A549 (cell line): ENCODE results near the gene PWP1. TPM values are rescaled to one million over a fixed set of nuclear protein-coding genes. Genes with fewer than 3 reads are reported as not detected.

ENCODE experiments used
- ATAC-seq, 2 experiments: fragments of 200-7000 bp in 1 of 2; fragments of >200 bp in 1 of 2; cut with Nextera tagmentation in 1 of 2; cut with Tn5 transposase in 1 of 2; 3 replicates each; pipeline versions ENCODE4 v1.8.0 to v1.9.1; 2018 to 2020; ENCODE audit warnings: mild to moderate bottlenecking in 1 of 2, moderate library complexity in 1 of 2
- CTCF ChIA-PET: fragments of 300-600 bp; sonication (Branson Sonifier 250); formaldehyde crosslinking; extraction: SDS; loops from one replicate; lab custom pipeline; 2021; ENCODE audit warnings: antibody characterized with exemption, inconsistent platforms; lab: Yijun Ruan, JAX
- POLR2A ChIA-PET: fragments of 350-600 bp; formaldehyde crosslinking; extraction: SDS; loops from one replicate; lab custom pipeline; 2021; ENCODE audit warnings: antibody characterized with exemption, inconsistent platforms; lab: Yijun Ruan, JAX
- DNase-seq, 2 experiments: peaks; one replicate each; pipeline versions ENCODE4 v3.0.0 to v3.0.0-alpha.2; 2011 to 2016; ENCODE audit warnings: low read depth in 1 of 2, low spot score in 1 of 2
- FAIRE-seq: peaks from 2 replicates; lab custom pipeline; 2011; peaks lifted over from hg19 to GRCh38; lab: Jason Lieb, UNC
- H3K27ac ChIP-seq, 2 experiments: fragments of >200 bp; sonication (Bioruptor Twin); formaldehyde crosslinking; 3 replicates each; pipeline ENCODE4 v1.5.1; 2016 to 2017
- H3K4me1 ChIP-seq: fragments of >200 bp; sonication (Bioruptor Twin); formaldehyde crosslinking; 3 replicates; pipeline ENCODE4 v1.6.1; 2016
- H3K4me2 ChIP-seq: fragments of >200 bp; sonication (Bioruptor Twin); formaldehyde crosslinking; 3 replicates; pipeline ENCODE4 v1.6.1; 2016
- H3K4me3 ChIP-seq: fragments of >200 bp; sonication (Bioruptor Twin); formaldehyde crosslinking; 3 replicates; pipeline ENCODE4 v1.5.1; 2016
- H3K9me3 ChIP-seq: fragments of >200 bp; sonication (Bioruptor Twin); formaldehyde crosslinking; 3 replicates; pipeline ENCODE4 v1.6.1; 2016
- ATOH8 ChIP-seq: fragments of 250-450 bp; sonication (Bioruptor Pico); IDR thresholded peaks from 2 replicates; pipeline ENCODE4 v1.5.0; 2020; ENCODE audit warnings: low read depth, mild to moderate bottlenecking, moderate library complexity
- CBX2 ChIP-seq: fragments of 200-600 bp; sonication (generic); IDR thresholded peaks from 2 replicates; pipeline ENCODE4 v1.6.1; 2016; ENCODE audit warnings: low read depth, mild to moderate bottlenecking, borderline replicate concordance
- CBX8 ChIP-seq: fragments of 200-600 bp; sonication (generic); IDR thresholded peaks from 2 replicates; pipeline ENCODE4 v1.6.1; 2016
- CEBPB ChIP-seq, 2 experiments: fragments of >200 bp in 1 of 2; sonication (Bioruptor Twin) in 1 of 2; formaldehyde crosslinking in 1 of 2; IDR thresholded peaks; 2 replicates each; pipeline ENCODE4 v1.6.1; 2012 to 2016
- CHD4 ChIP-seq: fragments of 200-600 bp; sonication (generic); IDR thresholded peaks from 2 replicates; pipeline ENCODE4 v1.6.1; 2016; ENCODE audit warnings: antibody characterized with exemption, mild to moderate bottlenecking, borderline replicate concordance
- EHF ChIP-seq: fragments of 250-450 bp; sonication (Bioruptor Pico); IDR thresholded peaks from 2 replicates; pipeline ENCODE4 v1.5.0; 2020; ENCODE audit warnings: mild to moderate bottlenecking
- ESRRA ChIP-seq: fragments of 150-350 bp; IDR thresholded peaks from 2 replicates; pipeline ENCODE4 v1.6.1; 2014; ENCODE audit warnings: mild to moderate bottlenecking, low read length, borderline replicate concordance
- HDAC2 ChIP-seq: fragments of 200-600 bp; sonication (generic); IDR thresholded peaks from 2 replicates; pipeline ENCODE4 v1.6.1; 2016
- HES2 ChIP-seq: fragments of >200 bp; sonication (Bioruptor Twin); formaldehyde crosslinking; IDR thresholded peaks from 2 replicates; pipeline ENCODE4 v1.6.1; 2016
- HOXB13 ChIP-seq: fragments of 250-450 bp; sonication (Bioruptor Pico); IDR thresholded peaks from 2 replicates; pipeline ENCODE4 v1.5.0; 2020; ENCODE audit warnings: low read depth, mild to moderate bottlenecking, moderate library complexity
- JUNB ChIP-seq: fragments of >200 bp; sonication (Bioruptor Twin); formaldehyde crosslinking; IDR thresholded peaks from 2 replicates; pipeline ENCODE4 v1.6.1; 2016
- KDM5A ChIP-seq: fragments of 200-600 bp; sonication (generic); IDR thresholded peaks from 2 replicates; pipeline ENCODE4 v1.6.1; 2016; ENCODE audit warnings: antibody characterized with exemption, mild to moderate bottlenecking
- MAX ChIP-seq: IDR thresholded peaks from 2 replicates; pipeline ENCODE4 v1.6.1; 2012
- MYC ChIP-seq: IDR thresholded peaks from 2 replicates; pipeline ENCODE4 v1.6.1; 2012; ENCODE audit warnings: mild to moderate bottlenecking, inconsistent platforms, low read length, improper control_type of control experiment, borderline replicate concordance
- NR3C1 ChIP-seq: fragments of >200 bp; sonication (Bioruptor Twin); formaldehyde crosslinking; IDR thresholded peaks from 3 replicates; pipeline ENCODE4 v1.6.1; 2017
- PBX3 ChIP-seq: IDR thresholded peaks from 2 replicates; pipeline ENCODE4 v1.6.1; 2012
- POLR2A ChIP-seq: IDR thresholded peaks from 2 replicates; pipeline ENCODE4 v1.6.1; 2012; ENCODE audit warnings: mild to moderate bottlenecking, low read length
- REST ChIP-seq: fragments of 200-600 bp; sonication (generic); IDR thresholded peaks from 2 replicates; pipeline ENCODE4 v1.6.1; 2016; ENCODE audit warnings: antibody characterized with exemption, mild to moderate bottlenecking, moderate library complexity
- SMC3 ChIP-seq: fragments of >200 bp; sonication (Bioruptor Twin); formaldehyde crosslinking; IDR thresholded peaks from 3 replicates; pipeline ENCODE4 v1.6.1; 2018; ENCODE audit warnings: inconsistent platforms
- USF2 ChIP-seq: fragments of 450-650 bp; IDR thresholded peaks from 2 replicates; pipeline ENCODE4 v1.6.1; 2014; ENCODE audit warnings: antibody characterized with exemption
- ZC3H11A ChIP-seq: fragments of 450-650 bp; IDR thresholded peaks from 2 replicates; pipeline ENCODE4 v1.6.1; 2014; ENCODE audit warnings: antibody characterized with exemption, mild to moderate bottlenecking
- ZNF302 ChIP-seq: fragments of 250-450 bp; sonication (Bioruptor Pico); IDR thresholded peaks from 2 replicates; pipeline ENCODE4 v1.9.0; 2021; ENCODE audit warnings: inconsistent platforms, mild to moderate bottlenecking, moderate library complexity
- WGBS: methylation state at CpG from one replicate; pipeline ENCODE4 v1.1.6; 2017; ENCODE audit errors: missing lambda C conversion rate; 5-methylcytosine and 5-hydroxymethylcytosine counted together
- polyA plus RNA-seq, 4 experiments: library from polyadenylated mRNA; depleted of rRNA in 3 of 4; stranded (reverse); fragments of >200 nt; fragmentation: RNase III in 1 of 4; extraction: RNeasy Plus Mini Kit Qiagen cat#74134 plus additional on column Dnase treatment in 1 of 4; gene quantifications; 2 replicates in 3 of 4; 3 replicates in 1 of 4; pipeline ENCODE4 v1.2.3, GENCODE V29; 2011 to 2017

Gene PWP1
- polyA plus RNA-seq, 2 of the 4 experiments (the other 2 are of a cell fraction), result 132 to 191 TPM

GRCh38 chr12:107677671-107678070 lies 7.9 kb upstream of the PWP1 start:
- no peak for FAIRE-seq
- H3K4me3 ChIP-seq, result no peak overlapping the region
- H3K4me1 ChIP-seq, result peaks cover 7% of the 10 kb centered on the region; the same call in 2 of the 3 replicates
- no peak overlapping the region for H3K27ac ChIP-seq
- POLR2A ChIA-PET, result no interaction called here
- H3K9me3 ChIP-seq, result no peaks in the 10 kb centered on the region
- ATAC-seq, result no peak
- no peak overlapping the region for H3K4me2 ChIP-seq
- TF ChIP-seq CBX2 (no peak), REST (no peak), HES2 (no peak), CHD4 (no peak), HDAC2 (no peak), JUNB (no peak), USF2 (no peak), HOXB13 (no peak)
- no peak for DNase-seq
- CTCF ChIA-PET, result interaction anchor here (0.5 to 2.0 kb wide), 9 partner anchors 19 to 546 kb away, joined by 3 to 8 read pairs (median 5); no protein-coding TSS in a partner anchor
- 20% methylated on average over 5 of the region's 6 CpGs for WGBS

GRCh38 chr12:107679336-107679735 lies 6.3 kb upstream of the PWP1 start:
- no peak for FAIRE-seq
- Histone ChIP-seq H3K9me3 (no peaks in the 10 kb centered on the region), H3K27ac (no peak overlapping the region), H3K4me1 (peaks cover 7% of the 10 kb centered on the region; the same call in 2 of the 3 replicates), H3K4me2 (no peak overlapping the region), H3K4me3 (no peak overlapping the region)
- CTCF ChIA-PET, result interaction anchor here (1.1 to 2.4 kb wide), 4 partner anchors 17 to 233 kb away, joined by 3 to 7 read pairs (median 6); no protein-coding TSS in a partner anchor
- TF ChIP-seq NR3C1 (no peak), PBX3 (no peak), ESRRA (no peak), REST (no peak), EHF (no peak), CEBPB (IDR thresholded peaks at IDR 0.05) (no peak), SMC3 (no peak), CBX8 (no peak), POLR2A (no peak), KDM5A (no peak), MYC (no peak), MAX (no peak), ATOH8 (CRISPR knock-in tag) (no peak), ZNF302 (CRISPR knock-in tag) (no peak), ZC3H11A (no peak)
- no peak for ATAC-seq
- no peak for DNase-seq
- WGBS, result 52% methylated on average over 6 of the region's 6 CpGs
- POLR2A ChIA-PET, result no interaction called here
